Naive thymus-derived CD4-positive, alpha-beta T cell (primary cell): ENCODE results near the gene IL37. TPM values are rescaled to one million over a fixed set of nuclear protein-coding genes. Genes with fewer than 3 reads are reported as not detected.
A peak's percentile ranks its signal among the peaks of the same experiment; 100 is the strongest.

Experiments used
- ATAC-seq: fragments of 150-1000 bp; cut with Tn5 transposase; 2 replicates; pipeline ENCODE4 v1.10.0; 2021; ENCODE audit warnings: mild to moderate bottlenecking, moderate library complexity
- CTCF ChIA-PET: fragments of 350-600 bp; sonication (Branson Sonifier 250); formaldehyde crosslinking; loops from one replicate; lab custom pipeline; 2021; ENCODE audit warnings: antibody characterized with exemption; lab: Charles Lee
- POLR2A ChIA-PET: fragments of 350-600 bp; sonication (Branson Sonifier 250); formaldehyde crosslinking; loops from one replicate; lab custom pipeline; 2021; ENCODE audit warnings: antibody characterized with exemption, inconsistent platforms; lab: Charles Lee
- DNase-seq, 9 donors: peaks; one replicate each; pipeline versions ENCODE4 v3.0.0 to v3.0.0-alpha.2; 2020 to 2022; ENCODE audit warnings: mixed read lengths in 1 of 9
- H3K27ac ChIP-seq: one replicate; pipeline ENCODE4 v1.7.0; 2013; ENCODE audit warnings: mild to moderate bottlenecking, low read depth, low read length, moderate library complexity
- H3K27me3 ChIP-seq, 2 donors: one replicate each; pipeline ENCODE4 v1.7.0; 2013; ENCODE audit warnings: low read length in 2 of 2, mild to moderate bottlenecking in 2 of 2, moderate library complexity in 2 of 2; ENCODE audit not compliant: control insufficient read depth in 2 of 2, insufficient read depth in 2 of 2
- H3K36me3 ChIP-seq, 3 experiments: 1 replicate in 2 of 3; 2 replicates in 1 of 3; pipeline ENCODE4 v1.7.0; 2013; ENCODE audit warnings: low read length in 3 of 3, mild to moderate bottlenecking in 3 of 3, moderate library complexity in 1 of 3; ENCODE audit not compliant: insufficient read depth in 3 of 3, control insufficient read depth in 2 of 3
- H3K4me1 ChIP-seq, 2 donors: one replicate each; pipeline ENCODE4 v1.7.0; 2013; ENCODE audit warnings: low read length in 2 of 2, mild to moderate bottlenecking in 2 of 2, moderate library complexity in 1 of 2; ENCODE audit not compliant: control insufficient read depth in 2 of 2, insufficient read depth in 2 of 2
- H3K4me3 ChIP-seq: 2 replicates; pipeline ENCODE4 v1.7.0; 2013; ENCODE audit warnings: mild to moderate bottlenecking, low read length
- H3K9me3 ChIP-seq, 3 experiments: 1 replicate in 2 of 3; 2 replicates in 1 of 3; pipeline ENCODE4 v1.7.0; 2013; ENCODE audit warnings: low read length in 3 of 3; ENCODE audit not compliant: control insufficient read depth in 2 of 3
- H3K27ac Mint-ChIP-seq, 9 donors: one replicate each; pipeline ENCODE4 v1.8.0; 2020 to 2022; ENCODE audit warnings: mixed read lengths in 9 of 9, mild to moderate bottlenecking in 8 of 9, moderate library complexity in 5 of 9, inconsistent platforms in 2 of 9
- H3K27me3 Mint-ChIP-seq, 5 donors: one replicate each; pipeline ENCODE4 v1.8.0; 2021 to 2022; ENCODE audit warnings: mixed read lengths in 5 of 5, mild to moderate bottlenecking in 1 of 5
- H3K36me3 Mint-ChIP-seq, 5 donors: one replicate each; pipeline ENCODE4 v1.8.0; 2020 to 2022; ENCODE audit warnings: mixed read lengths in 5 of 5, mild to moderate bottlenecking in 3 of 5, inconsistent platforms in 1 of 5
- H3K4me1 Mint-ChIP-seq, 7 donors: one replicate each; pipeline ENCODE4 v1.8.0; 2020 to 2022; ENCODE audit warnings: mixed read lengths in 7 of 7, mild to moderate bottlenecking in 3 of 7, inconsistent platforms in 1 of 7
- H3K4me3 Mint-ChIP-seq, 10 donors: one replicate each; pipeline ENCODE4 v1.8.0; 2020 to 2022; ENCODE audit warnings: mild to moderate bottlenecking in 10 of 10, mixed read lengths in 10 of 10, moderate library complexity in 6 of 10, inconsistent platforms in 2 of 10
- H3K9me3 Mint-ChIP-seq, 11 donors: one replicate each; pipeline ENCODE4 v1.8.0; 2020 to 2022; ENCODE audit warnings: mixed read lengths in 11 of 11, mild to moderate bottlenecking in 4 of 11, inconsistent platforms in 1 of 11, moderate library complexity in 1 of 11
- intact Hi-C, 2 donors: fragments of 100-400 bp; cut with micrococcal nuclease; formaldehyde crosslinking; loops; one replicate each; pipeline ENCODE4 v1.15.1; 2023
- polyA plus RNA-seq, 2 donors: library from polyadenylated mRNA; unstranded; fragments of 300-500 nt; fragmentation: Illumina TruSeq; gene quantifications; one replicate each; pipeline ENCODE4 v1.2.3, GENCODE V29; 2021
- total RNA-seq, 6 experiments: library from RNA in 5 of 6; stranded (reverse) in 5 of 6; gene quantifications; 1 replicate in 5 of 6; 2 replicates in 1 of 6; pipeline ENCODE4 v1.2.3 and lab custom pipeline; 2021 to 2026

The IL37 gene
- total and polyA plus RNA-seq, 7 experiments from 2014 or later = not detected

DNA sequence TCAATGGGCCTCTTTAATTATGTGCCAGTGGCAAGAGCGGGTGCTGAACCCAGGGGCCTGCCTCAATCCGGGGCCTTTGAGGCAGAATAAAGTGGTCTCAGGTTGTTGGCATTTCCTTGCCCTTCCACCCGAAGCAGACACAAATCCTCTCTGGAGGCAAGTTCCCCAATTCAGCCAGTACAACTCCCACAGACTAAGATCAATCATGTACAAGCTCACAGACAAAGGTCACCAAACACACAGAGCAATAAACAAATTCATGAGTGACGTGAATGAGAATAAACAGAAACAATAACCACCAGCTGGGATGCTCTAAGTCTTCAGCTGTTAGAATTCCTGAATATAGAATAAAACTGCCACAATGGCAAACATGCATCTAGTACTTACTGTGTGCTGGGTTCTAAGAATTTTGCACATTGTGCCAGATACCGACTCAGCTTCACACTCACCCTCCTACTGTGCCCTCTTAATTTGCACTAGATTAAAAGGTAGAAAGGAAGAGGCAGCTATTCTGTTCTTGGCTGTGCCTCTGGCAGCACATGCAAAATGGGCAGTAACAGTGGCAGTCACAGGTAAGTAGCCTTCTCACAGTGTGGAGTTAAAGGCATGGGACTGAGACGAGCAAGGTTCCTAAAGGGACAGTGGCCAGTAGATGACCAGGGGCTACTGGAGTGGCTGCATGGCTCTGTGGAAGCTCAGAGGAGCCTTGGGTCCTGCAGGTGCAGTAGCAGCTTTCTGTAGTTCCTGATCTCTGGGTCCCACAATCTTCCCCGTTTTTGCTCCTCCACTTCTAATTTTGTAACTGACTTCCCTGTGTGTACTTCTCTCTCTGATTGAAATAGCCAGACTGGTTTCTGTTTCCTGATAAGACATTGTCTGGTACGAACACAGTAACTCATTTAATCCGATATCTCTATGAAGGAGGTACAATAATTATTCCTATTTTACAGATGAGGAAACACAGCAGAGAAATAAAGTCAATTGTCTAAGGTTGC lies 39.8 kb upstream of the IL37 start:
- peaks cover 0 to 7% (median 0%) of the 10 kb centered on the region in 7 donors for H3K4me1 Mint-ChIP-seq
- Histone ChIP-seq H3K27me3 (peaks cover 0 to 6% of the 10 kb centered on the region in 2 donors), H3K9me3 (no peaks in the 10 kb centered on the region), H3K27ac (no peak overlapping the region), H3K36me3 (no peaks in the 10 kb centered on the region), H3K4me3 (no peak overlapping the region), H3K4me1 (no peaks in the 10 kb centered on the region)
- ChIA-PET CTCF (no interaction called here), POLR2A (no interaction called here)
- peaks cover 25 to 45% (median 31%) of the 10 kb centered on the region in 5 donors for H3K27me3 Mint-ChIP-seq
- ATAC-seq = no peak
- no peaks in the 10 kb centered on the region for H3K36me3 Mint-ChIP-seq
- DNase-seq = no peak
- H3K4me3 Mint-ChIP-seq = no peak overlapping the region
- peaks cover 0 to 9% (median under 1%) of the 10 kb centered on the region in 11 donors for H3K9me3 Mint-ChIP-seq
- intact Hi-C loops = no loop called here
- H3K27ac Mint-ChIP-seq = no peak overlapping the region

DNA sequence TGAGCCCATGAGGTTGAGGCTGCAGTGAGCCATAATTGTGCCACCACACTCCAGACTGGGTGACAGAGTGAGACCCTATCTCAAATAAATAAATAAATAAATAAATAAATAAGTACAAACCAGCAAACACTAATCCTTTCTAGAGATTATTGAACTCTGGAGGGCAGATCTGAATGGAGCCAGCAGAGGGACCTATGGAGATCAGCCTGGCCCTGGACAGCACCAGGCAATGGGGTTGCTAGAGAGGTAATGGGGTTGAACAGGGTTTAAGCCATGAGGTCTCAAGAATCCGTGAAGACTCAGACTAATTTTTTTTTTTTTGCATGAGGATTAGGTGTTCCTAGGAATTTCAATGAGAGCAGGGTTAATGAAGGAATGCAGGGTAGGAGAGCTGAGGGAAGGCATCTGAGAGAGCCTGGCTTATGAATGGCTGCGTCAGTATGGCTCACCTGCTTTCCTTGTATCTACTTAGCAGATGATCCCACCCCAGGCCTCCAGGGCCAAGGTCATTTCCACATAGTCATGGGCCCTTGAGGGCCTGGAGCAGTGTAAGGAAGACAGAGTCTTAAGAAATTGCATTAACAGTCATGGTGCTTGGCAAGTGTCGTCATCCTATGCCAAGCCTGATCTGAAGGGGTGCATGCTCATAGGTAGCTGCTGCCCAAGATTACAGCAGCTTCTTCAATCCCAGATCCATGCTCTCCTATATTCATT lies 34.6 kb upstream of the IL37 start:
- POLR2A ChIA-PET = no interaction called here
- CTCF ChIA-PET = interaction anchor here (0.6 kb wide), 2 partner anchors 12 to 856 kb away, joined by 3 to 4 read pairs; no protein-coding TSS in a partner anchor
- no peak for DNase-seq
- peaks cover 8 to 24% (median 17%) of the 10 kb centered on the region in 5 donors for H3K27me3 Mint-ChIP-seq
- H3K4me3 ChIP-seq = no peak overlapping the region
- no peak for ATAC-seq
- H3K4me1 ChIP-seq = no peaks in the 10 kb centered on the region
- no peaks in the 10 kb centered on the region for H3K36me3 ChIP-seq
- H3K27me3 ChIP-seq = no peaks in the 10 kb centered on the region
- intact Hi-C loops = no loop called here
- peaks cover 0 to 18% (median 0%) of the 10 kb centered on the region in 7 donors for H3K4me1 Mint-ChIP-seq
- H3K9me3 ChIP-seq = no peaks in the 10 kb centered on the region
- peak overlapping the region in 1 of 9 donors; percentile 28 for H3K27ac Mint-ChIP-seq
- no peaks in the 10 kb centered on the region for H3K36me3 Mint-ChIP-seq
- H3K9me3 Mint-ChIP-seq = peaks cover 0 to 9% (median 0%) of the 10 kb centered on the region in 11 donors
- no peak overlapping the region for H3K27ac ChIP-seq
- no peak overlapping the region for H3K4me3 Mint-ChIP-seq

DNA sequence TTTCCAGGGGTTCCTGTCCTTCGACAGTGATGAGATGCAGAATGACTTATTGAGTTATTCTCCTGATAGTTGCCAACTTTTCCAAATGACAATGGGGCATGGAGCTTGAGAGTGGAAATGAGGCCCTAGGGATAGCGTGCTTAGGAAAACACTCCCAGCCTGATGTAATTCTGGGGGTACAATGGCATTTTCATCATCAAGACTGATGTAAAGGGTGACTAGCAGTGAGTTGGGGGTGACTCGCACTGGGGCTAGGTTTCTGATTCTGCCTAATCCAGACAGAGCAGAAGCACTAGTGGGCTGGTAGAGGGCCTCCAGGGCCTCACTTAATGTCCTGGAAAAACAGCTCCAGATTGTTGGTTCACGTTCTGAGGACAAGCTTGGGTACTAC lies 34.0 kb upstream of the IL37 start:
- H3K36me3 ChIP-seq = no peaks in the 10 kb centered on the region
- H3K9me3 Mint-ChIP-seq = peaks cover 0 to 7% (median 0%) of the 10 kb centered on the region in 11 donors
- H3K36me3 Mint-ChIP-seq = no peaks in the 10 kb centered on the region
- no peaks in the 10 kb centered on the region for H3K27me3 ChIP-seq
- H3K4me1 Mint-ChIP-seq = peaks cover 0 to 21% (median 0%) of the 10 kb centered on the region in 7 donors
- no peak for DNase-seq
- ChIA-PET CTCF (interaction anchor here (0.6 kb wide), 1 partner anchor 11 kb away, joined by 3 read pairs; no protein-coding TSS in a partner anchor), POLR2A (no interaction called here)
- no peak overlapping the region for H3K27ac ChIP-seq
- intact Hi-C loops = no loop called here
- no peak overlapping the region for H3K4me3 ChIP-seq
- H3K27ac Mint-ChIP-seq = no peak overlapping the region
- no peak overlapping the region for H3K4me3 Mint-ChIP-seq
- no peak for ATAC-seq
- peaks cover 3 to 19% (median 12%) of the 10 kb centered on the region in 5 donors for H3K27me3 Mint-ChIP-seq
- no peaks in the 10 kb centered on the region for H3K4me1 ChIP-seq
- no peaks in the 10 kb centered on the region for H3K9me3 ChIP-seq

DNA sequence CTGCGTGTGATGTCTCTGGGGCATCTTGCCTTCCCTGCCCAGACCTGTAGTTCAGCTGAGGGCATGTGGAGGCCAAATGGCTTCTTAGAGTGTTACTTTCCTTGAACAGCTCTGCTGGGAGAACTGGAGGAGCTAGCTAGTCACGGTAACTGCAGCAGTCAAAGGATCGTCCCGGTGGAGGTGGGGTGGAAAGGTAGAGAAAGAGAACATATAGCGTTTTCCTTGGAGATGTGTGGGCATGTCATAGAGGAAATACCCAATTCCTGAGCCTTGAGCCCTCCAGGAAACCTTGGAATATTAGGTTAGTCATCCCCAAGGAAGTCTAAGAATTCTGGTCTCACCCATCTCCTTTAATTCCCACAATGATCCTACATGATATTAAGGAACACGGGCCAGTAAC lies 33.5 kb upstream of the IL37 start:
- ATAC-seq (no peak), DNase-seq (no peak)
- Histone ChIP-seq H3K9me3 (no peaks in the 10 kb centered on the region), H3K4me1 (no peaks in the 10 kb centered on the region), H3K4me3 (no peak overlapping the region), H3K36me3 (no peaks in the 10 kb centered on the region), H3K27ac (no peak overlapping the region), H3K27me3 (no peaks in the 10 kb centered on the region)
- Mint-ChIP-seq H3K4me3 (no peak overlapping the region), H3K36me3 (no peaks in the 10 kb centered on the region), H3K27ac (no peak overlapping the region), H3K9me3 (peaks cover 0 to 5% (median 0%) of the 10 kb centered on the region in 11 donors), H3K4me1 (peaks cover 0 to 21% (median 0%) of the 10 kb centered on the region in 7 donors), H3K27me3 (peaks cover 0 to 14% (median 9%) of the 10 kb centered on the region in 5 donors)
- CTCF ChIA-PET = no interaction called here
- intact Hi-C loops = no loop called here
- POLR2A ChIA-PET = no interaction called here

DNA sequence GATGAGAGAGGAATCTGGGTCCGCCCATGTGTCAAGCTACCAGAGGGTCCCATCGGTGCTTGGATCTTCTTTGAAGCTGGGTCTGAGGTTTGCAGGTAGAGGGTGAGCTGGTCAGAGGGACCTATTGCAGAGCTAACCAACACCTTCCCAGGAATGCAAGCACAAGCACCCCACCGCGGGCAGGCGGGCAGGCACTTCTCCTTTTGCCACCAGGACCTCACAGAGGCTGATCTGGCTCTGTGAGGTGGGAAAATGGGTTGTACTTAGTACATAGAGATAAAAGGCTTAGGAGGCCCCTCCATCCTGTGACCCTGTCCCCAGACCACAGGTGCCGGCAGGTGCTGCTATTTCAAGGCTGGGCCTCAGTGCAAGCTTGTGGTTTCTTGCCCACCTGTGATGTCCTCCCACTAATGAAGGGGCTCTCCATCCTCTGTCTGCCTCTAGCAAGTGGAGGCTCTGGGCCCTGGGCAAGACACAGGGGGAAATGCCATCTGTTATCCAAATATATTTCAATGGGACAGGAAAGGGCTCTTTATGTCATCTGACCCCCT lies 31.4 kb upstream of the IL37 start:
- Mint-ChIP-seq H3K27ac (no peak overlapping the region), H3K9me3 (no peaks in the 10 kb centered on the region), H3K36me3 (no peaks in the 10 kb centered on the region), H3K4me3 (no peak overlapping the region), H3K4me1 (peaks cover 0 to 23% (median 3%) of the 10 kb centered on the region in 7 donors), H3K27me3 (peaks cover 0 to 4% (median 0%) of the 10 kb centered on the region in 5 donors)
- ChIA-PET POLR2A (no interaction called here), CTCF (interaction anchor here (1.1 kb wide), 1 partner anchor 130 kb away, joined by 3 read pairs; no protein-coding TSS in a partner anchor)
- intact Hi-C loops = loop anchor here (10.0 kb wide), 2 partner anchors 55 to 275 kb away; no protein-coding TSS in a partner anchor
- no peaks in the 10 kb centered on the region for H3K27me3 ChIP-seq
- H3K36me3 ChIP-seq = no peaks in the 10 kb centered on the region
- DNase-seq = no peak
- no peak for ATAC-seq
- H3K4me3 ChIP-seq = no peak overlapping the region
- no peaks in the 10 kb centered on the region for H3K4me1 ChIP-seq
- H3K27ac ChIP-seq = no peak overlapping the region
- H3K9me3 ChIP-seq = no peaks in the 10 kb centered on the region

DNA sequence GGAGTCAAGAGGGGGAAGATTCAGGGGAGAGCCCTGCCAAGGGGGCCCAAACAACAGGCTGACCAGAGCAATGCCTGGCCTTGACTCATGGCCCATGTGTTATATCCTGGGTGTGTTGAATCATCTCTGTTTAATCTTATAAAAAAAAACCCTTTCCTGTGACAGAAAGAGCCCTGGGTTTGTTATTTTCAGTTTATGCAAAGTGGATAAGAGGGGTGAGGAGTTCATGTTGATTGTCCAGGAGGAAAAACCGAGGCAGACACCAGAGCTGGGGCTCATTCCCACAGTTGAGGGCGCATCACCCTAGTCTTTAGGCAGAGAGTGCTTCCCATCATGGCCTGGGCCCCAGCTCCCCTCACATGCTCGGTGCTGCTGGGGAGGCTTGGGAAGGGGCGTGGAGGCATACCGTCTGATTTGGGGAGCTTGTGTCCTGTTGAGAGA lies 30.9 kb upstream of the IL37 start:
- Histone ChIP-seq H3K4me1 (no peaks in the 10 kb centered on the region), H3K4me3 (no peak overlapping the region), H3K27ac (no peak overlapping the region), H3K27me3 (no peaks in the 10 kb centered on the region), H3K9me3 (no peaks in the 10 kb centered on the region), H3K36me3 (no peaks in the 10 kb centered on the region)
- POLR2A ChIA-PET = no interaction called here
- peaks cover 0 to 29% (median 8%) of the 10 kb centered on the region in 7 donors for H3K4me1 Mint-ChIP-seq
- H3K4me3 Mint-ChIP-seq = peak overlapping the region in 1 of 10 donors; percentile 2
- CTCF ChIA-PET = interaction anchor here (1.1 kb wide), 1 partner anchor 131 kb away, joined by 3 read pairs; no protein-coding TSS in a partner anchor
- intact Hi-C loops = loop anchor here (10.0 kb wide), 2 partner anchors 55 to 275 kb away; no protein-coding TSS in a partner anchor
- peak; percentile 44 for ATAC-seq
- H3K36me3 Mint-ChIP-seq = no peaks in the 10 kb centered on the region
- H3K9me3 Mint-ChIP-seq = no peaks in the 10 kb centered on the region
- peaks cover 0 to 3% (median 0%) of the 10 kb centered on the region in 5 donors for H3K27me3 Mint-ChIP-seq
- H3K27ac Mint-ChIP-seq = peak overlapping the region in 1 of 9 donors; percentile 56
- DNase-seq = no peak
